NCI-H748 (cell line): Measurements from ENCODE around the gene BICD1.
"Not testable (repeated sequence)": the region's sequence is repeated elsewhere in the genome, so short reads cannot be mapped to it uniquely, and the experiment has no call there.

Experiments used
- DNase-seq: peaks from one replicate; lab custom pipeline; 2025; ENCODE audit not compliant: unreplicated experiment; lab: John Stamatoyannopoulos, UW

BICD1 gene

DNA sequence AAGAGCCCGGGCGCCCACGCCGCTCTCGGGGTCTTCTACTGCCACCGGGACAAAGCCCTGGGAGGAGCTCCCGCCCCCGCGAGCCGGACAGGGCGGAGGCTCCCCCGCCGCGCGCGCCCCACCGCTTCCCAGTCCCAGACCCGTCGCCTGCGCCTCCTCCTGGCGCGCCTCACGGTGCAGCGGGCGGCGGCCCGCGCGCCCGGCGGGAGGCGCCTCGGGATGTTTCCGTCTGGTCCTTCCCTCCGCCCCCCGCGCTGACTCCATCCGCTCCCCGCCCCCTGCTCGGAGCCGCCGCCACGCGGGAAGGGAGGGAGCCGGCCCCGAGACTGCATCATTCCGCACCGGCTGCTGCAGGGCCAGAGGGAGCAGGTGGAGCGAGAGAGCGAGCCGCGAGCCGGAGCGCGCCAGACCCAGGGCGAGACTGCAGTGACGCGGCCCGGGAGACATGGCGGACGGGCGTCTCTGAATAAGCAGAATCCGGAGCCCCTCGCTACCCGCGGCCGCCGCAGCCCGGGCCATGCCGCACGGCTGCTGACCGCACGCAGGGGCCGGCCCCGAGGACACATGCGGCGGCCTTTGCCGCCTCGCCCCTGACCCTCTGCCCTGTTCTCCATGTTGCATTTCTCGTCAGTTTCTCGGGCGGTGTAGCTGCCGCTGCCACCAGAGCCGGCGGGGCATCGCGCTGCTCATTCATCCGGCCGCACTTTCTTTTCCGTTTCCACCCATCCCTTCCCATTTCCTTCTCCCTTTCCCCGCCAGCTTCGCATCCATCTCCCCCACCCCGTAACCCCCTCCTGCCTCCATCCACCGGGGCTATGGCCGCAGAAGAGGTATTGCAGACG is at the start of gene BICD1:
Gene BICD1, plus strand, starts transcription at position 331 of the 842 bp plus-strand sequence. Its CDS starts 485 bp downstream, at position 816.
- DNase-seq: peak; percentile 93

GRCh38 chr12:32061033-32061432 is 45.6 kb upstream of the BICD1 start:
- no peak for DNase-seq

GRCh38 chr12:32062881-32063280 is 43.8 kb upstream of the BICD1 start:
- DNase-seq: no peak

DNA sequence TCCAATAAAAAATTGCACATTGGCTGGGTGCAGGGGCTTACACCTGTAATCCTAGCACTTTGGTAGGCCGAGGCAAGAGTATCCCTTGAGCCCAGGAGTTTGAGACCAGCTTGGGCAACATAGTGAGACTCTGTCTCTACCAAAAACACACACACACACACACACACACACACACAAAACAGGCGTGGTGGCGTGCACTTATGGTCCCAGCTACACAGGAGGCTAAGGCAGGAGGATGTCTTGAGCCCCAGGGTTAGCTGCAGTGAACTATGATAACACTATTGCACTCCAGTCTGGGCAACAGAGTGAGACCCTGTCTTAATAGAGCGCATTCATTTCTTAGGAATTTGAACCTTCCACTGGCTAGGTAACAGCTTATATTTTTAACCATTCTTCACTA is 42.9 kb upstream of the BICD1 start:
- DNase-seq: no peak

DNA sequence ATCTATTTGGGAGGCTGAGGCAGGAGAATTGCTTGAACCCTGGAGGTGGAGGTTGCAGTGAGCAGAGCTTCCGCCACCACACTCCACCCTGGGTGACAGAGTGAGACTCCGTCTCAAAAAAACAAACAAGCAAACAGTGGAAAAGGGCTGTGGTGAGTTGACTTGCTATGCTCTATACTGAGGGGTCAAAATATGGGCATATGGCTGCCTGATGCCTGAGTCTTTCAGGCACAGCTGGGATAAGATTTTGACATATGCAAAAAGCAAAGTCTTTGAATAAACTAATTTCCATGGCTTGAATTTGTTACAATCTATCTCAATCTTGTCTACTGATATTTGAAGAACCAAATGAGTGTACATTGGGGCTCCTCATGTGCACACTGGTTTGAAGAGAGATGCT is 40.4 kb upstream of the BICD1 start:
- no peak for DNase-seq

GRCh38 chr12:32069071-32069470 is 37.6 kb upstream of the BICD1 start:
- DNase-seq: no peak

DNA sequence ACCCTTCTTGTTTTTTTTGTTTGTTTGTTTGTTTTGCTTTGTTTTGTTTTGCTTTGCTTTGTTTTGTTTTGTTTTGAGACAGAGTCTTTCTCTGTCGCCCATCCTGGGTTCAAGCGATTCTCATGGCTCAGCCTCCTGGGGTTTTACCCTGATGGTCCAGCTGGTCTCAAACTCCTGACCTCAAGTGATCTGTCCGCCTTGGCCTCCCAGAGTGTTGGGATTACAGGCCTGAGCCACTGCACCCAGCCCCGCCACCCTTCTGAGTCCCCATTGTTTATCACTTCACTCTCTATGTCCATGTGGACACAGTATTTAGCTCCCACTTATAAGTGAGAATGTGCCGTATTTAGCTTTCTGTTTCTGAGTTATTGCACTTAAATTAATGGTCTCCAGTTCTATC is 36.9 kb upstream of the BICD1 start:
- no peak for DNase-seq

DNA sequence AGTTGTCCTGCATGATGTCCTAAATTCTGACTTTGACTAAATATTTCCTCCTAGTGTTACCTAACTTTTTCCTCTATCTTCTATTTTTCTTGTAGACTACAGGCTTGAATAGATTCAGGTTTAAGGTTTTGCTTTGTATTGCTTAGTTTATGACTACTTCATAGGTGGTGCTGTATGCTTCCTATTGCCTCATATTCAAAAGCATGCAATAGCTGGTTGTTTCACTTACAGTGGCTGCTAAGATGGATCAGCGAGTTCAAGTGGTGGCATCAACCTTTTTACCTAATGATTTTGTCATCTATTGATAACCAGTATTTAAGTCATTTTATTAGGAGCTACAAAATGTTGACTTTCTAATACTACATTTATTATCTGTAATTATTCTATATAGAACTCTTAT is 36.3 kb upstream of the BICD1 start:
- DNase-seq: no peak

DNA sequence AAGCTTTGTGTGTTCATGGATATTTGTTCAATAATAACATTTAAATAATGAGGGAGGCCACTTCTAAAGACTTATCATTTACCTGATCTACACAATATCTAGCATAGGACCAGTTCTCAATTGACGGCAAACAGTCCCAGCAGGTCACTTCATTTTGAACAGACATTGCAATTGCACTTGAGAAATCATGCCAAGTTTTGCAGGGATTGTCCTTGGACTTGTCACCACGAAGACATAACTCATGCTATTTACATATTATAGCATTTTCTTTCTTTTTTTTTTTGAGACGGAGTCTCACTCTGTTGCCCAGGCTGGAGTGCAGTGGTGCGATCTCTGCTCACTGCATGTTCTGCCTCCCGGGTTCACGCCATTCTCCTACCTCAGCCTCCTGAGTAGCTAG is 34.5 kb upstream of the BICD1 start:
- no peak for DNase-seq

- DNase-seq: no peak
Observed at GRCh38 chr12:32074432-32074831, 32.2 kb upstream of the BICD1 start.

DNA sequence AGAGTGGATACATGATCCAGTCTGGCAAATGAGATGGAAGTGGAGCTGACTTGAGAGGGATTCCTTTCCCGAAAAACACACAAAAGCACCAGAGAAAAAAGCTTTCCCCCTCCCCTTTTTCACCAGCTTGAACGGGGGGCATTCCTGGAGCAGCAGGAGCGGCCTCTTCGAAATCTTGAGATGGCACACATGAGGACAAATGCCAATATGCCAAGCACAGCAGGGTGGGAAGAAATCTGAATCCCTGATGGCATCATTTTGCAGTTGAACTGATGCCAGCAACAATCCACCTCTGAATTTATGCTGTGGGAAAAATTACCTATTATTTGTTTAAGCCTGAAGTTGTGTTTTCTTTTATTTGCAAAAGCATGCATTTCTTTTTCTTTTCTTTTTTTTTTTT is 29.7 kb upstream of the BICD1 start:
- no peak for DNase-seq

DNA sequence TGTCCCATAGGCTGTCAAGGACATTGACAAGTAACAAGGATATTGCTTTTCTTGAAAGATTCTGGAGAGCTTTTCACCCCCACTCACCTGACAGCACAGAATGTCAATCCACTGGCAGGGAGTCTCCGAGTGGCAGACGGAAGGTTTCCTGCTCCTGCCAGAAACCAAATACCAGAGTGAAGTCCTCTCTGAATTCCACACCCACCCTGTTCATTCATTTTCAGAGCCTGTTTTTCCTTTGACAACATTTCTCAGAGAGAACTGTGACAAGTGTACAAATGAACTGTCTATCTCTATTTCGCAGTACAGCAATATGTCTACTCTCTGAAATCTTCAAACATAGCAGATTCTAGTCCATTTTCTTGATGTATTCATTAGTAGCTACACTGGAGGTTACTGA is 26.2 kb upstream of the BICD1 start:
- DNase-seq: no peak

DNA sequence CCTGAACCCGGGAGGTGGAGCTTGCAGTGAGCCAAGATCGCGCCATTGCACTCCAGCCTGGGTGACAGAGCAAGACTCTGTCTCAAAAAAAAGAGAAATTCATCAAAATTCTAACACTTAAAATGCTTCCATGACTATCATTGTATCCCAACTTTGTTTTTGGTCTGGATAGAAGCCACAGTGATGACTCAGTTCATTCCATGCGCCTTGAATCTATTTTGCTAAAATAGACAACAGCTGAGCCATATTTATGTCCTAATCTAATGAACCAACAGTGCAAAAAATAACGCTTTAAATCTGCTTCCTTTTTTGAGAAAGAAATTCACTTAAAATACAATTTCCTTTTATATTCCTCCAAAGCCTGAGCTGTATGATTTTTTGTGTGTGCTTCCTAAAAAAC is 23.2 kb upstream of the BICD1 start:
- no peak for DNase-seq

GRCh38 chr12:32084017-32084688 is 22.5 kb upstream of the BICD1 start:
- DNase-seq: no peak

- no peak for DNase-seq
Observed at GRCh38 chr12:32084753-32085152, 21.9 kb upstream of the BICD1 start.

DNA sequence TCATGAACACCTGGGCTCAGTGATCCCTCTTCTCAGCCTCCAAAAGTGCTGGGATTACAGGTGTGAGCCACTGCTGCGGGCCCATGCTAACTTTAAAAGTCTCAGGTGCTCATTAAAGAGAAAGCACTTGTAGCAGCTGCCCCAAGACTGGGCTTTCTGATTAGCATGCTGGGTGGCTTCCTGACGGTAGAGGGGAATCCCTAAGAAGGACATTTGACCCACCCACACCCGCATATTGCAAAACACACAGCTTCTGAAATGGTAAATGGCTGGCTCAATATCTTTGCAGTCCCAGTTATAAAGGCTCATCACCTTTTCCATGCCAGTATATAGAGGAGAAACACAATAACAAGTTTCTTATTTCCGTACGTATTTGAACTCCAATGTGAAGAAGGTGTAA is 19.3 kb upstream of the BICD1 start:
- no peak for DNase-seq

DNA sequence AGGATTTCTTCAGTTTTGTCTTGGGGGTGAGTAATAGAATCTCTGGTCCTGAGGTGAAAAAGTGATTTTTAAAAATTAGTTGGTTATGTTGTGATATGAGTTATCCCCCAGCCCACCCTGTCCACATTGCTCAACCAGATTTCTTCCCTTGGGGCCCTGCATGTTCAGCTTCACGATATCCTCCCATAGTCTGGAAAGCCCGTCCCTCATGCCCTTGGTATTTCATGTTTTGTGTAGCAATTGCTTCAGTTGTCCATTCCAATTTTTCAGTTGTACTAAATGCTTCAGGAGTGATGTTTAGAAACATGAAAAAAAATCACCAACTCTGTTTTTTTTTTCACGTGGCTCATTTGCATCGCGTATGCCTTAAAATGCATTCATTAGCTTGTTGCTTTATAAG is 17.5 kb upstream of the BICD1 start:
- no peak for DNase-seq

DNA sequence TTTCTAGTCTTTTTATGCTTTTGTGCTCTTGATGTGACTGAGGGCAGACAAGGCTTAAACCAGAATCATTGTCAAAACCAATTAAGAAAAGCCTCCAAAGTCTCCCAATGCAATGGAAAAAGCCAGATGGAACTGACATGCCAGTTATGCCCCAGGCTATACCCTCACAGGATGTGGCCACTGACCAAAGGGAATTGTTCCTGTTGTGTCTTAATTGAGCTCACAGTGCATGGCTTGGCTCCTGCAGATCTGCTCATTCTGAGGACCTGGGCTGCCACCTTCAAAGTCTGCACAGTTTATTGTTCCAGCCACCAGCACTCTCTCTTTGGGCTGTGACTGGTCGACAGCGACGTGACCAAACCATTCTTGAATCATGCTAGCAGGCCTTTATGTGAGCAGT is 17.1 kb upstream of the BICD1 start:
- peak; percentile 41 for DNase-seq

- peak; percentile 59 for DNase-seq
Observed at GRCh38 chr12:32091696-32092095, 15.0 kb upstream of the BICD1 start.

DNA sequence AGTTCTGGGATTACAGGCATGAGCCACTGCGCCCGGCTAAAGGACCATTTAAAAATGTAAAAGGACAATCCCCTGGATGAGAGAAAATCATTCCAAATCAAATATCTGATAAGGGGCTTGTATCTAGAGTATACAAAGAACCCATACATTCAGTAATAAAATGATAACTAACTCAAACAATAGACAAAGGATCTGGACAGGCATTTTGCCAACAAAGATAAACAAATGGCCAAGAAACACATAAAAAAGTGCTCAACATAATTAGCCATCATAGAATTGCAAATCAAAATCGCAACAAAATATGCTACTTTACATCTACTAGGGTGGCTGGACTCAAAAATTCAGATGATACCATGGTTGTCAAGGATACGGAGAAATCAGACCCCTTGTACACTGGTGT is 8.5 kb upstream of the BICD1 start:
- DNase-seq: peak; percentile 84

GRCh38 chr12:32099275-32099674 is 7.4 kb upstream of the BICD1 start:
- DNase-seq: not testable (repeated sequence)

DNA sequence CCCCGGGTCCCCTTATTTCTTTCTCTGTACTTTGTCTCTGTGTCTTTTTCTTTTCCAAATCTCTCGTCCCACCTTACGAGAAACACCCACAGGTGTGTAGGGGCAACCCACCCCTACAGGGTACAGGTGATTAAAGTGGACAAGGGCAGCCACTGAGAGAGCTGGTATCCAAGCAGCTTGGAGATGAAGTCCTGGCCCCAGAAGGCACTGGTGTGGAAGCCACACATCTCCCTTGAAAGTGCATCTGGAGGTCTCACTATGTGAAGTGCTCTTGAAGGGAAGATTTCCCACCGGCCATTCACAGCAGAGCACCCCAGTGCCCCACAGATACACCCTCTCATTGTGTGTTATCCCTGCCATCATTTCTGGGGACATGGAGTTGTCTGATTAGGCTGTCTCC is 6.3 kb upstream of the BICD1 start:
- no peak for DNase-seq

DNA sequence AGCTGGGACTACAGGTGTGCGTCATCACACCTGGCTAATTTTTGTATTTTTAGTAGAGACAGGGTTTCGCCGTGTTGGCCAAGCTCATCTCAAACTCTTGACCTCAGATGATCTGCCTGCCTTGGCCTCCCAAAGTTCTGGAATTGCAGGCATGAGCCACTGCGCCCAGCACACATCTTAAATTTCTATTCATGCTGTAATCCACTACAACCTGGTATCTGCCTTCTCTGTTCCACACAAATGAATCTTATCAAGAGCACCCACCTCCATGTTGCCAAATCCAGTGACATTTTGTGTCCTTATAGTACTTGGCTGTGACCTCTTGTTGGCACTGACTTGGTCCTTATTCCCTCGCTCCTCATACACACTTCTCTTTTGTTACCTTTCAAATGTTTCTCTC is 5.8 kb upstream of the BICD1 start:
- DNase-seq: no peak
